Kidney (tissue), 14 donors: ENCODE results near the gene KCNA5. TPM values are rescaled to one million over a fixed set of nuclear protein-coding genes. Genes with fewer than 3 reads are reported as not detected.

Experiments
- DNase-seq, 5 donors: peaks; one replicate each; pipeline ENCODE4 v3.0.0-alpha.2; 2013 to 2020
- FAIRE-seq: peaks from 2 replicates; lab custom pipeline; 2012; peaks lifted over from hg19 to GRCh38; lab: Jason Lieb, UNC
- H3K27ac ChIP-seq, 2 donors: one replicate each; pipeline ENCODE4 v1.7.0; 2013; ENCODE audit warnings: low read depth in 2 of 2, low read length in 2 of 2, inconsistent platforms in 1 of 2
- H3K27me3 ChIP-seq: one replicate; pipeline ENCODE4 v1.7.1; 2013; ENCODE audit warnings: low read length, inconsistent platforms; ENCODE audit not compliant: control insufficient read depth, insufficient read depth
- H3K36me3 ChIP-seq, 3 donors: one replicate each; pipeline versions ENCODE4 v1.7.0 to v1.7.1; 2013; ENCODE audit warnings: low read length in 3 of 3, control low read depth in 1 of 3, inconsistent platforms in 1 of 3; ENCODE audit not compliant: insufficient read depth in 3 of 3, control insufficient read depth in 2 of 3
- H3K4me1 ChIP-seq, 3 donors: one replicate each; pipeline versions ENCODE4 v1.7.0 to v1.7.1; 2013; ENCODE audit warnings: low read length in 3 of 3, inconsistent platforms in 1 of 3, low read depth in 1 of 3; ENCODE audit not compliant: control insufficient read depth in 2 of 3, insufficient read depth in 2 of 3
- H3K4me3 ChIP-seq, 3 donors: one replicate each; pipeline versions ENCODE4 v1.7.0 to v1.8.1; 2013; ENCODE audit warnings: low read length in 3 of 3, control low read depth in 1 of 3, inconsistent platforms in 1 of 3
- H3K9ac ChIP-seq, 3 donors: one replicate each; pipeline versions ENCODE4 v1.7.0 to v1.7.1; 2013; ENCODE audit warnings: low read length in 3 of 3, control low read depth in 1 of 3, inconsistent platforms in 1 of 3
- H3K9me3 ChIP-seq, 3 donors: one replicate each; pipeline versions ENCODE4 v1.7.0 to v1.7.1; 2013; ENCODE audit warnings: low read length in 3 of 3, control low read depth in 1 of 3, inconsistent platforms in 1 of 3; ENCODE audit not compliant: control insufficient read depth in 2 of 3, insufficient read depth in 1 of 3
- intact Hi-C: fragments of 100-400 bp; cut with DNase I; formaldehyde crosslinking; loops from one replicate; pipeline ENCODE4 v1.11.1; 2022
- polyA plus RNA-seq: library from polyadenylated mRNA; stranded (reverse); fragments of 350-450 nt; fragmentation: Illumina TruSeq; extraction: RNeasy Lipid Tissue Mini Kit (QIAGEN cat#74804); gene quantifications from one replicate; pipeline ENCODE4 v1.2.3, GENCODE V29; 2014; ENCODE audit warnings: low read depth, low replicate concordance; ENCODE audit not compliant: insufficient read depth
- total RNA-seq: library from RNA; stranded (reverse); fragmentation: NEBNext Ultra II Directional; extraction: Animal tissue kit (Norgen Biotek cat#: 25700); gene quantifications from one replicate; pipeline ENCODE4 v1.2.1, GENCODE V29; 2021
- TF ChIP-seq, protein P1 (sequence below): IDR thresholded peaks from 3 replicates; pipeline ENCODE4 v1.5.1; 2012; ENCODE audit warnings: mild to moderate bottlenecking, moderate library complexity, borderline replicate concordance; ENCODE audit not compliant: insufficient read depth; ENCODE audit errors: extremely low read depth
- donor health status: control.
- donor health status: control.
- donor health status: control.
- donor health status: control.
- donor health status: control.
- donor health status: DM: yes; HTN: yes; CAD: no.
- donor health status: Normal renal cell carcinoma (clear cell type).

The KCNA5 gene
- total and polyA plus RNA-seq, 2 donors from 2014 or later: 1.8 to 2.9 TPM

DNA sequence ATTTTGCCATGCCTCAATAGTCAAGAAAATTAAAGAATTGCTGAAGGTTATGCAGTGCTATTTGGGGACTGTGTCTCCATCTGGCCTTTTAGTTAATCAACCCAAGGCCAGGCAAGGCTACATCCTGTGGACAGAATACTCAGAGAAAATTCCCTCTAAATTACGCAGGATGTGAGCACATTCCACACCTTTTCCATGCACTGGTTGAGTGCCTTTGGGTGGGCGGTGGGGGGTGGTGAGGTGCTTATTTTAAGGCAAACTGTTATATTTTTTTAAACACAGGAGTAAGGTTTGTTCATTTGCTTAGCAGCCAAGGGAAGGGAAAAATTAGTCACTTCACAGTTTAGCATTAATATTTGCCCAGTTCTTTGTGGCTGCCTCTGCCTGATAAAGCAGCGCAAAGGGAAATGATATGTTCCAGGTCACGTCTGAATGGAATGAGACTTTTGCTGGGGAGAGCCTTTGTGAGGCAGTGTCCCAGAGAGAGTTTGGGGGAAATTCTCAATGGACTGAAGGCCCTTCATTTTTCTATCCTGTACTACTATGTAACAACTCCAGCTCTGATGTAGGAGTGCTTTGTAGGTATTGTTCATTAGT is 17.2 kb upstream of the KCNA5 start:
- TF ChIP-seq, protein P1, sequence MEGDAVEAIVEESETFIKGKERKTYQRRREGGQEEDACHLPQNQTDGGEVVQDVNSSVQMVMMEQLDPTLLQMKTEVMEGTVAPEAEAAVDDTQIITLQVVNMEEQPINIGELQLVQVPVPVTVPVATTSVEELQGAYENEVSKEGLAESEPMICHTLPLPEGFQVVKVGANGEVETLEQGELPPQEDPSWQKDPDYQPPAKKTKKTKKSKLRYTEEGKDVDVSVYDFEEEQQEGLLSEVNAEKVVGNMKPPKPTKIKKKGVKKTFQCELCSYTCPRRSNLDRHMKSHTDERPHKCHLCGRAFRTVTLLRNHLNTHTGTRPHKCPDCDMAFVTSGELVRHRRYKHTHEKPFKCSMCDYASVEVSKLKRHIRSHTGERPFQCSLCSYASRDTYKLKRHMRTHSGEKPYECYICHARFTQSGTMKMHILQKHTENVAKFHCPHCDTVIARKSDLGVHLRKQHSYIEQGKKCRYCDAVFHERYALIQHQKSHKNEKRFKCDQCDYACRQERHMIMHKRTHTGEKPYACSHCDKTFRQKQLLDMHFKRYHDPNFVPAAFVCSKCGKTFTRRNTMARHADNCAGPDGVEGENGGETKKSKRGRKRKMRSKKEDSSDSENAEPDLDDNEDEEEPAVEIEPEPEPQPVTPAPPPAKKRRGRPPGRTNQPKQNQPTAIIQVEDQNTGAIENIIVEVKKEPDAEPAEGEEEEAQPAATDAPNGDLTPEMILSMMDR: no peak
- H3K4me3 ChIP-seq: no peak overlapping the region
- peak in 1 of 5 donors; percentile 30 for DNase-seq
- intact Hi-C loops: no loop called here
- no peak overlapping the region for H3K9ac ChIP-seq
- no peaks in the 10 kb centered on the region for H3K27me3 ChIP-seq
- H3K36me3 ChIP-seq: no peaks in the 10 kb centered on the region
- no peak overlapping the region for H3K27ac ChIP-seq
- H3K4me1 ChIP-seq: no peaks in the 10 kb centered on the region
- no peak for FAIRE-seq
- H3K9me3 ChIP-seq: no peaks in the 10 kb centered on the region

DNA sequence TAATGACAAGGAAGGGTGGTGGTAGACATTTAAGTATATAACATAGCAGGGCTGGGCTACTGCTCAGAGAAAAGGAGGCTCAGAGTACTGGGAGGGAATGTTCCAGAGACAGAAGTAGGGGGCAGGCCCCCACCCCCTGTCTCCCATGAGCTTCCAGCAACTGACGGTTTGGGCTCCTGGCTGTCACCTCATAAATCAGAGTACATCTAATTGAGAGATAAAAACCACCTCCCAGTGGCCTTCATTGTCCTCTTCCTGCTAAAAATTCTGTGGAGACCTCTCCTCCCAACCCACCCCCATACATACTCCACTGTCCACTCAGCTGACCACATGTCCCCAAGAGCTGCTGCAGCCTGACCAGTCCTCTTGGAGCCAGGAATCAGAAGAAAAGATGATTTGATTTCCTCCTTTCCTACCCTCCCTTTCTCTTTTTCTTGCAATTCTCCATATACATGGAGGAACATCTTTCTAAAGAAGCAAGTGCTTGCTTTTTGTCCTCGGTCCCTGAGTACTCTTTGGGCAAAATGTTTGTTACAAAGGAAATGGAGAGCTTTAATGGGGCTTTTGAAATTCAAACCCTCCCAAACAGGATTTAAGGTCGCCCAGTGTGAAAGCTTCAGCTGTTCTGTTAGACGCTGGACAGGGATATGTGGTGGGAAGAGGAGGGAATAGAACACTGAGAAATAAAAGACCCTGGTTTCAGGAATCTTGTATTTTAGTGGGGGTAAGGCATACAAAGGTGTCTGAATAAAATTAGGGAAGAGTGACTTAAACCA is 16.4 kb upstream of the KCNA5 start:
- DNase-seq (peak in 2 of 5 donors; percentile 44 to 51), FAIRE-seq (no peak)
- Histone ChIP-seq H3K36me3 (no peaks in the 10 kb centered on the region), H3K9me3 (no peaks in the 10 kb centered on the region), H3K27ac (no peak overlapping the region), H3K9ac (no peak overlapping the region), H3K4me3 (no peak overlapping the region), H3K4me1 (no peaks in the 10 kb centered on the region), H3K27me3 (no peaks in the 10 kb centered on the region)
- TF ChIP-seq, protein P1: no peak
- intact Hi-C loops: no loop called here

DNA sequence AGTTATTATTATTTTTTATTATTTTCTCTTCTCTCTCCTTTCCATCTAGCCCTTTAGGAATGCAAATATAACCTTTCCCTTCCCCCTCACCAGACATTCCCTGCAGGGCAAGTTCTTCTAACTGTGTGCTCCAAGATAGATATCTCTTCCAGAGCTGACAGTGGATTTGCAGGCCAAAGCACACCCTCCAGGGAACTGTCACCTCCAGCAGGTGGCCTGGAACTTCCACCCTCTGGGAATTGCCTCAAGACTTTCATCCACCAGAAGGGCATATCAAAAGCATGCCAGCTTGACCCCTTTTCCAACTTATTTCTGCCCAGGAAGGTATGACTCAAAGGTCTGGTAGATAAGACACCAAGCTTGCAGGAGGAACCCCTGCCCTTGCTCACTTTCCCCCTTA is 13.6 kb upstream of the KCNA5 start:
- H3K27me3 ChIP-seq: no peaks in the 10 kb centered on the region
- TF ChIP-seq, protein P1: no peak
- no peaks in the 10 kb centered on the region for H3K9me3 ChIP-seq
- no peak overlapping the region for H3K27ac ChIP-seq
- FAIRE-seq (no peak), DNase-seq (peak in 1 of 5 donors; percentile 5)
- H3K4me1 ChIP-seq: peaks cover 0 to 2% (median 0%) of the 10 kb centered on the region in 3 donors
- no peaks in the 10 kb centered on the region for H3K36me3 ChIP-seq
- no peak overlapping the region for H3K9ac ChIP-seq
- intact Hi-C loops: no loop called here
- no peak overlapping the region for H3K4me3 ChIP-seq
